ENCODE data around the gene L3MBTL3.
"Not testable (repeated sequence)": the region's sequence is repeated elsewhere in the genome, so short reads cannot be mapped to it uniquely, and the experiment has no call there.

L3MBTL3 gene

DNA sequence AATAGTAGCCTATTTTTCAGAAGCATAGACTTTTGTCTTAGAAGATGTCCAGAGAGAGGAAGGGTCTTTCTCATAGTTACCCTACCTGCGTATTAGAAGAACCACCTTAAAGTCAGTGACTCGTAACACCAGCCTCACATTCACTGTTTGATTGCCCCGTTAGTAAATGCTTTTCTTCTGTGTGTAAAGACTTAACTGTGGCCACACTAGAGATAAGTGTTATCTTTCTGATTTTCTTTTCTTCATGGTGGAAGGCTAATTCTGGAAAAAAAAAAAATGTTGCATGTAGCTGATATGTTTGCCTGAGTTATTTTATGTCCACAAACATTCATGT lies 120.5 kb downstream of the L3MBTL3 start:
- no peak for DNase-seq (ENCODE audit: low spot score)

DNA sequence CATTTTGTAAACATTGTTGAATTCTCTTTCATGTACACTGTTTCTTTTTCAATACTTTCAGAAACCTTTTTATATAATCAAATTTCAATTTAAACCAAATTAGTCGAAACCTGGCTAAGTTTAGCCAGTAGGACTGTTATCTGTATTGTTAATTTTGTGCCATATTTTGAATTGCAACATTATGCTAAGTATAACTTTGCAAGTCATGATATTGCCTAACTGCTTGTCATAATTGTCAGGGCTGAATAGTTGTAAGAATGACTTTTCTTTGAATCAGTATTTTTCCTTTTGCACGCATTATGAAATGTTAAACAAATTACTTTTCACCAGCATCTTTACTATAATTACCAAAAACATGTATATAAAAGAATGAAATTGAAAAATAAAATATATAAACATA lies 121.7 kb downstream of the L3MBTL3 start:
- DNase-seq (ENCODE audit: low spot score): no peak

DNA sequence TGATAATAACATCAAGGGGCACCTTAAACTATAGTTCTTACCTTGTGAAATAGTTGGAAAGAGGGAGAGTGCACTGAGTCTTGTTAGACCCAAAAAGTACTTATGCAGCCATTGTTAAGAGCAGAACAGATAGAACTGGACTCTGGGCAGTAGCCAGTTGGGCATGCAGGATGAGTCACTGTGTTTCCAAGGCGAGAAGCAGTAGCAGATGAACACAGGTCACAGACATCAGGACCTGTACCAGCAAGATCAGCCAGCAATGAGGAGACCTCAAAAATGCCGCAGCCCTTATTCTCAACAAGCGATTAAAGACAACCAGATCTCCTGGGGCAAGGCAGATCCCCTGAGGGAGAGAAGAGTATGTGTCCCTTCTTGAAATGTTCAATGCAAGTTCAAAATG lies 125.3 kb downstream of the L3MBTL3 start:
- DNase-seq (ENCODE audit: low spot score): no peak

DNA sequence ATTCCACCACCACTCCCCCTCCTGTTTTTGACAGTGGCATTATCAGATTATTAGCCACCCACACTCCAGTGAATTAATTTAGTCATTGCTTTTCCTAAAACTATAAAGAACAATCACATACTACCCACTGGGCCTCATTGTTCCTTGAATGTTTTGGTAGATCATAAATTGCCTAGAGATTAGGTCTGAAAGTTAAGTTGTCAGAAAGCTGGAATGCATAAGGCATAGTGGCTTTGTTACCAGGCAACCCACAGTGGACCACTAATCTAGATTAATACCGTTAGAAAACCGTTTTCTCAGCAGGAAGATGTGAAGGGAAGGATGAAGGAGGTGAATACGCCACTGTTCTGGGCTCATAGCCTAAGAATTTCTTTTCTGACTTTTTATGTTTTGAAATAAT lies 128.7 kb downstream of the L3MBTL3 start:
- no peak for DNase-seq (ENCODE audit: low spot score)

DNA sequence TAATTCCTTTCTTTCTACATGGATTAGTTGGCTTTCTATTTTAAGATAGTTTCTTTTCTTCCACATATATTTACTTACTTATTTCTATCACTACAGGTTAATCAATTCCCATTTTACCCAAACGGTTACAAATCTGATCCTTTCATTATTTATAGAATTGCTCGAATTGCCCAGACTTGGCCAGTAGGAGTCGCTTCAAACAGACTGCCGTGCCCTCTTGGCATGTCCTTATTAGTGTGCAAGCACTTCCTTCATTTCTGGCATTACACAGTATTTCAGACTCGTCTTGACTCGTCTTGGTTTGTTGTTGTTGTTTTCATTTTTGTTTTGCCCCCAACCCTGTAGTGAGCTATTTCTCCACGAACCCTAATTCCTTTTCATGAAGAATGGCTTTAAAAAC lies 129.8 kb downstream of the L3MBTL3 start:
- peak; percentile 35 for DNase-seq (ENCODE audit: low spot score)

DNA sequence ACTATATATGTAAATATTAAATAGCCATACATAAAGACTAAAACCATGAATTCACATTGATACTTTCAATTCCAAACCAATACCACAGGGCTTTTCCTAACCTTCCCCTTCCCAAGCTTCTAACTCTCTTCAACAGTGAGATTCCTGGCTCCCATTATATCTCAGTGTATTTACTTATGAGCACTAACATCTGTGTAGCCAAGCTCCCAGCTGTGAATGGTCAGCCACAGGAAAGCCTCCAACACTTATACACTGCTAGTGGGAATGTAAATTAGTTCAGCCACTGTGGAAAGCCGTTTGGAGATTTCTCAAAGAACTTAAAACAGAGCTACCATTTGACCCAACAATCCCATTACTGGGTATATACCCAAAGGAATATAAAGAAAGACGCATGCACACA lies 130.6 kb downstream of the L3MBTL3 start:
- DNase-seq (ENCODE audit: low spot score): not testable (repeated sequence)

DNA sequence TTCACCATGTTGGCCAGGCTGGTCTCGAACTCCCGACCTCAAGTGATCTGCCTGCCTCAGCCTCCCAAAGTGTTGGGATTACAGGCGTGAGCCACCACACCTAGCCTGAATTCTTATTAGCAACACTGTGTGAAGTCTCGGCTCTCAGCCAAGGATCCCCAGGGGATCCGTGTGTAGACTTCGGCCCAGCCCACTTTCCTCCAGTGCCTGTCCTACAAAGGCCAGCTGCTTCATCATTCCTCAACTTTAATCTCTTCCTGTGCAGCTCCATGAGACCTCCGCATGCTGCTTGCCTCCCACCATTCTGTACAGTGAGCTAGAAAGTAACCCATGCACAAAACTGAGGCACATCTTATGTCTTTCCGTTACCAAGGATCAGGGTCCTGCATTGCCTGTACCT lies 132.5 kb downstream of the L3MBTL3 start:
- DNase-seq (ENCODE audit: low spot score): no peak

DNA sequence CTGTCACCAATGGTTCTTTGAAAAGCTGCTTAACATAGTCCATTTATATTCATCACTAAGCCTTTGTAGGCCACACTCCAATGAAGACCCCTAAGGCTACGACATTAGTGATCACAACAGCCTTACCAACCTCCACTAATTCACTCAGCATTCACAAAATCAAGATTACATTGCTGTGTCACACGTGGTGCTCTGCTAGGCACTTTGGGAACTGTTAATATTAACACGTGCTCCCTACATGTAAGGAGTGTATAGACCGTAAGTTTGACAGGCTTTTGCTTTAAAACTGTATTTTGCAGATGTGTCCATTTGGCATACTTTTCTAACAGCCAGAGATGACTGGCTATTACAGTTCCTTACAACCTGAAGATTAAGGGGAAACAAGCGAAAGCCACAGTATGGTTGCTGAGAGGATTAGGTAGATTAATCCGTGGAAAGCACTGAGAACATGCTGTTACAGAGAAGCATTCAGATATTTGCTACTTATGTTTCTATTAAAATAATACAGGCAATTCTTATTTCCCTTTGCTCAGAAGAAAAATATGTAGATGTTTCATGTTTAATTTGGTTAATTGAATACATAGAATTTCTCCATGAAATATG lies 134.6 kb downstream of the L3MBTL3 start:
- DNase-seq (ENCODE audit: low spot score): no peak

DNA sequence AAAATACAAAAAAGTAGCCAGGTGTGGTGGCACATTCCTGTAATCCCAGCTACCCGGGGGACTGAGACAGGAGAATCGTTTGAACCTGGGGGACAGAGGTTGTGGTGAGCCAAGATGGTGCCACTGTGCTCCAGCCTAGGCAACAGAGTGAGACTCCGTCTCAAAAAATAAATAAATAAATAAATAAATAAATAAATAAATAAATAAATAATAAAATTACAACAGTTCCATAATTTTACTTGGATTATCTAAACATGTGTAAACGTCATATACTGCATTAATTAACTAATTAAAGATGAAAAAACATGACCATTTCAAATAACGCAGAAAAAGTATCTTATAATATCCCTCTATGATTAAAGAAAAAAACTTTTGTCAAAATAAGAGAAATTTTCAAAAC lies 138.5 kb downstream of the L3MBTL3 start:
- no peak for DNase-seq (ENCODE audit: low spot score)

DNA sequence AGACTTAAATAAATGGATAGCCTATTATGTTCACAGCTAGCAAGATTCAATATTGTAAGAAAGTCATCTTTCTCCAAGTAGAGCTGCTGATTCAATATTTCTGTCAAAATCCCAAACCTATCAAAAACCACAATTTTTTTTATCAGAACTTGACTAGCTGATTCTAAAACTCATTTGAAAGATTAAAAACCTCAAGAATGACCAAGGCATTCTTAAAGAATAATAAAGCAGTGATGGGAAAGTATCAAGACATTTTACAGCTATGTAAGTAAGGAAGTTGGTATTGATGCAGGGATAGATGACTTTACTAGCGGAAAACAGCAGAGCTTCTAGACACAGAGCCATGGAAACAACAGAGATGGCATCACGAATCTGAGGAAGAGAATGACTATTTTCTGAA lies 139.7 kb downstream of the L3MBTL3 start:
- DNase-seq (ENCODE audit: low spot score): no peak

DNA sequence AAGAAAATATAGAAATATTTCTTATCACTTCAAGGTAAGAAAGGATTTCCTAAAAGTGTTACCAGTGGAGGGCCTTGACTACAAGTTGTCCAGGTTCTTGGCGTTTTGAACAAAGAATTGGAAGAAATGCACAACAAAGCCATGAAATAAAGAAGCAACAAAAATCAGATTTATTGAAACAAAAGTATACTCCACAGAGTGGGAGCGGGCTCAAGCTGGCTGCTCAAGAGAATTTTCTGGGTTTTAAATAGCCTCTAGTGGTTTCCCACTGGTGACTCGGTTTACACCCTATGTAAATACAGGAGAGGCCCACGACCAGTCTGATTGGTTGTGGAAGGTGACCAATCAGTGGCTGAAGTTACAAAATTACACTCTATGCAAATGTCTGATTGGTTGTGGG lies 140.2 kb downstream of the L3MBTL3 start:
- DNase-seq (ENCODE audit: low spot score): no peak

DNA sequence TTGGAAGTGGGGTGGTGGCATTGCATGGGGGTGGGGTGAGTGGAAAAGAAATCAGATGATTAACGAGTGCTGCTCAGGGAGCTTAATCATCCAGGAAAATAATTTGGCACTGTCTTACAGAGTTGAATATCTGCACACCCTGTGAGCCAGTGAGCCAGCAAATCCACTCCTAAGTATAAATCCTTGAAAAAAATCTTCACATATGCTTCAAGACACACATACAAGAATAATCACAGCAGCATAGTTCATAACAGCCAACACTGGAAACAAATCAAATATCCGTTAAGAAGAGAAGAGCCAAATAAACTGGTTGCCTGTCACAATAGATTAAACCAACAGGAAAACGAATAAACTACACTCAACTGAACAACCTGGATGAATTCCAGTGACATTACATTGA lies 141.6 kb downstream of the L3MBTL3 start:
- no peak for DNase-seq (ENCODE audit: low spot score)

DNA sequence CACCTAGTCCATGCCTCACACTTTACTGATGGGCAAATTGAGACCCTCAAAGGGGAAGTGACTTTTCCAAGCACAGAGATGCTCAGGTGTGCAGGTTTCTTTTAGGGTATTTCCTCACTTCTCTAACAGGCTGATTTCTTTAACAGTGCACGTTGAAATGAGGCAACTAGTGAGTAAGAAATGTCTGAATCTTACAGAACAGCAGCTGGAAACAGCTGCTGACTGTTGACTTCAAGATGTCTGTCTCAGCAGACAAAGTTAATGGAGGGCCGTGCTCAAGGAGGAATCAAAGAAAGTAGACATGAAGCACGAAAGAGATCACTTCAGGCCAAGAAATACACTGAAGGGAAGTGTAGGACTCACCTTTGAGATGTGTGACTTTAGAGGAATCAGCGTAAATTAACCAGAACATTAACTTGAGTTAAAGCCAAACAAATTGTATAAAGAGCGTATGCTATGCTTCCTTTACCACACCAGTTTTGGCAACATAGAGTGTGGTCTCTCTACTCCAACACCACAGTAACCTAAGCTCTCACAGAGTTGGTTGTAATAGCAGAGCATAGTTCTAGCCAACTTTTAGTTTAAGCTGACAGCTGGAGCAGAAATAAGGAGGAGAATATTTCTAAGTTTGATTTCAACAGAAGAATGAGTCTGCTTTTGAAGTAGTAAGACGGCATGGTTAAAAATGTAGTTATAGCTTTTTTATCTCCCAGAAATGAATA lies 143.5 kb downstream of the L3MBTL3 start:
- DNase-seq (ENCODE audit: low spot score): no peak

DNA sequence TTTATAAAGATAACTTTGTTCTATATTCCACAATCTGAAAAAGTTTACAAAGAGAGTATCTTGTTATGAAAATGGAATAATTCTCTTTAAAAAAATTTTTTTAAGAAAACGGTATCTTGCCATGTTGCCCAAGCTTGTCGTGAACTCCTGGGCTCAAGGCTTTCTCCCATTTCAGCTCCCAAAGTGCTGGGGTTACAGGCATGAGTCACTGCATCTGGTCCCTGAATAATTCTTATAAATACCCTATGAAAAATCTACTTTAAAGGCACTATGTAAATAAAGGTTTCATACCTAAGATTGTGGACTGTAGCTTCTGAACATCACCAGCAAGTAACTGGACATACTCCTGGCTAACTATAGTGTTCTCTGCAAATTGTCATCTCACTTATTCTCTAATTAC lies 144.0 kb downstream of the L3MBTL3 start:
- DNase-seq (ENCODE audit: low spot score): no peak

DNA sequence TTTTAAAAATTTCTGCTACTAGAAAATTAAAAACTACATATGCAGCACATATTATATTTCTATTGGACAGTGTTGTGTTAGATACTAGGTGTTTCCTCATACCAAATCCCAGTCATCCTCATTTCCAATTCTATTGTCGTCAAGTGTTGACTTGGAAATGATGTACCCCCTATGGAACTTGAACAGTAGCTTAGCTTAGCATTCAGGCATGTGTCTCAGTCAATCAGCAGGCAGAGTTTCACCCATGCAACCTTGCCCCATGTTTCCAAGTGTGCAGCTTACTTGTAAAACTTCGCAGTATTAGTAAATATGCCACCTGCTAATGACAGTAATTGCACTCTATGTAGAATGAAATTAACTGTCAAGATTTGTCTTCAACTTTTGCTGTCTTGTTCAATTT lies 144.9 kb downstream of the L3MBTL3 start:
- no peak for DNase-seq (ENCODE audit: low spot score)

DNA sequence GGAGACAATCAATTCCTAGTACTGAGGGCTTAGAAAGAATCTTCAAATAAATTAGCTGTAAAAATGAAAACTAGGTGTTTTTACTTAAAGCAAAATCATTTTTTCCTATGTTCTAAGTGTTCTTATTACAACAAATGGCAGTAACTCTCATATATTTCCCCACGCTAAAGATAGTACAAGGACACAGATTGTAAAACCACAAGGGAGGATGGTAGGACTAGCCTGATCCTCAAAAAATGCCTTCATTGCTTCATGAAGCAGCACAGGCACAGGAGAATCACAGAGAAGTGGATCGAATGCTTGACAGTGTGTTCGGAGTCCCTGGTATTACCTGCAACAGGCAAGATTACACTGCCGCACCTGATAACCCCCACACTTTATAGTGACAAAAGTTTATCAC lies 145.9 kb downstream of the L3MBTL3 start:
- DNase-seq (ENCODE audit: low spot score): no peak

DNA sequence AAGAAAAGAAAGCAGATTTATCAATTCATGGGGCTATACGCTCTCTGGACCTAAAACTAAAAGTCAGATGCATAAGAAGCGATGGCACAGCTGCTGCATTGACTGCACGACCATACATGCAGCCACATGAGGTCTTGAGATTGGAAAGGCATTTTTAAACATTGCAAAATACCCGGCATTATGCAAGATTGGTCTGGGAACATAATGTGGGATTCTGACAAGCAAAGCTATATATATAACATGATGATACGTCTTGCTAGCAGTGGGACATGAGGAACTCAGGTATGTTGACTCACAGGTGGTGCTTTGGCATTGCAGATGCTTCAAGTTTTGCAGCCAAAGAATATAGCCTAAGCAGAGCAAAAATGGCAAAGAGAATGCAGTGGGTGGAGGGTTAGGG lies 149.3 kb downstream of the L3MBTL3 start:
- no peak for DNase-seq (ENCODE audit: low spot score)

DNA sequence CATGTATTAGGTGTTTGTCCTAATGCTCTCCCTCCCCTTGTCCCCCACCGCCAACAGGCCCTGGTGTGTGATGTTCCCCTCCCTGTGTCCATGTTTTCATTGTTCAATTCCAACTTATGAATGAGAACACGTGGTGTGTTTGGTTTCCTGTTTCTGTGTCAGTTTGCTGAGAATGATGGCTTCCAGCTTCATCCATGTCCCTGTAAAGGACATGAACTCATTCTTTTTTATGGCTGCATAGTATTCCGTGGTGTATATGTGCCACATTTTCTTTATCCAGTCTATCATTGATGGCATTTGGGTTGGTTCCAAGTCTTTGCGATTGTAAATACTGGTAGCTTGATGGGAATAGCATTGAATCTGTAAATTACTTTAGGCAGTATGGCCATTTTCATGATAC lies 151.8 kb downstream of the L3MBTL3 start:
- not testable (repeated sequence) for DNase-seq (ENCODE audit: low spot score)

DNA sequence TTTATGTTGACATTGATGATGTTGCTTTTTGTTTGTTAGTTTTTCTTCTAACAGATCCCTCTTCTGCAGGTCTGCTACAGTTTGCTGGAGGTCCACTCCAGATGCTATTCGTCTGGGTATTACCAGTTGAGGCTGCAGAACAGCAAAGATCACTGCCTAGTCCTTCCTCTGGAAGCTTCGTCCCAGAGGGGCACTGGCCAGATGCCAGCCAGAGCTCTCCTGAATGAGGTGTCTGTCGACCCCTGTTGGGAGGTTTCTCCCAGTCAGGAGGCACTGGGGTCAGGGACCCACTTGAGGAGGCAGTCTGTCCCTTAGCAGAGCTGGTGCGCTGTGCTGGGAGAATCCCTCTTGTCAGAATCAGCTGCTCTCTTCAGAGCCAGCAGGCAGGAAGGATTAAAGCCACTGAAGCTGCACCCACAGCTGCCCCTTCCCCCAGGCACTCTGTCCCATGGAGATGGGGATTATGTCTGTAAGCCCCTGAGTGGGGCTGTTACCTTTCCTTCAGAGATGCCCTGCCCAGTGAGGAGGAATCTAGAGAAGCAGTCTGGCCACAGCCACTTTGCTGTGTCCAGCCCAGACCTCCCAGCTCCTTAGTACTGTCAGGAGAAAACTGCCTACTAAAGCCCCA lies 155.1 kb downstream of the L3MBTL3 start:
- DNase-seq (ENCODE audit: low spot score): not testable (repeated sequence)

DNA sequence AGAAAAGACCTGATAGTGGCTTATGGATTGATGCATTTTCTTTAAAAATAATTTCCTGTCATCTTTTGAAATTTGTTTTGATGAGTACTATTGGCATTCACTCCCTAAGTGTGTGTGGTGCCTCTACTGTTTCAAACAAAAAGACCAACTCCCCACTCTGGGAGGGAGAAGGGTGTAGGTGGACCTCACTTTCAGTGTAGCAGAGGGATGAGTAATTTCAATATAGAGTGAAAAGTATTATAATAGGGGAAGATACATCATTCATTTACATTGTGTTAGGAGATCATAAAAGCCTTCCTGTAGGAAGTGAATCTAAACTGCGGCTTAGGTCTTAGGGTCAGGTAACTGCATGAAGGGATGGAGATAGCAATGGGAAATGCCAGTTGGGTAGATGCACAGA lies 158.0 kb downstream of the L3MBTL3 start:
- DNase-seq (ENCODE audit: low spot score): no peak

DNA sequence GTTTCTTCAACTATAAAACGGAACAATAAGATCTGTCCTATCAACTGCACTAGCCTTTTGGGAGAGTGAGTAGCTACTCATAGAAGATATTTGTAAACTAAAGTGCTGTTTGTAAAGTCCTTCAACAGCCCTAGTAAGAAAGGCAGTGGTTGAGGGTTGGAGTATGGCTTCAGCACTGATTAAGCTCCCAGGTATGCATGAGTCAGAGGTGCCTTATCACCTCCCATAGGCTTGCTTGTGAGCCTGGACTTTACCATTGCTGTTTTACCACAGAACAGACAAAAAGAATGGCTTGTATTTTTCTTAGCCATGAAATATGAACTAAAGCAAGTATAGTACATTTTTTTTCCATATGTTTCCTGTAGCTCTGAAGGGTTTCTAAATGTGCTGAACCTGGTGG lies 160.3 kb downstream of the L3MBTL3 start:
- DNase-seq (ENCODE audit: low spot score): peak; percentile 24

DNA sequence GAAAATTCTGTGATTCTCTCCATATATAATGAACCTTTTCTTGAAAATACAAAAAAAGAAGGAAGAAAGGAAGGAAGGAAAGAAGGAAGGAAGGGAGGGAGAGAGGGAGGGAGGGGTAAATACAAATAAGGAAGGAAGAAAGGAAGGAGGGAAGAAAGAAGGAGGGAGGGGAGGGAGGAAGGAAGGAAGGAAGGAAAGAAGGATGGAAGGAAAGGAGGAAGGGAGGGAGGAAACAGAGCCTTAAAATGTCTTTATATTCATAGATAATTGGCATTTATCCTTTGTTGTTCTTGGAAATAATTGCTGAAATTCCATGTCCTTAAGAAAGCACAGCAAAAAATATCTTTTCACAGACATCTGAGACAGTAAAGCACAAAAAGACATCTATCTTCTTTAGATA lies 164.1 kb downstream of the L3MBTL3 start:
- no peak for DNase-seq (ENCODE audit: low spot score)

DNA sequence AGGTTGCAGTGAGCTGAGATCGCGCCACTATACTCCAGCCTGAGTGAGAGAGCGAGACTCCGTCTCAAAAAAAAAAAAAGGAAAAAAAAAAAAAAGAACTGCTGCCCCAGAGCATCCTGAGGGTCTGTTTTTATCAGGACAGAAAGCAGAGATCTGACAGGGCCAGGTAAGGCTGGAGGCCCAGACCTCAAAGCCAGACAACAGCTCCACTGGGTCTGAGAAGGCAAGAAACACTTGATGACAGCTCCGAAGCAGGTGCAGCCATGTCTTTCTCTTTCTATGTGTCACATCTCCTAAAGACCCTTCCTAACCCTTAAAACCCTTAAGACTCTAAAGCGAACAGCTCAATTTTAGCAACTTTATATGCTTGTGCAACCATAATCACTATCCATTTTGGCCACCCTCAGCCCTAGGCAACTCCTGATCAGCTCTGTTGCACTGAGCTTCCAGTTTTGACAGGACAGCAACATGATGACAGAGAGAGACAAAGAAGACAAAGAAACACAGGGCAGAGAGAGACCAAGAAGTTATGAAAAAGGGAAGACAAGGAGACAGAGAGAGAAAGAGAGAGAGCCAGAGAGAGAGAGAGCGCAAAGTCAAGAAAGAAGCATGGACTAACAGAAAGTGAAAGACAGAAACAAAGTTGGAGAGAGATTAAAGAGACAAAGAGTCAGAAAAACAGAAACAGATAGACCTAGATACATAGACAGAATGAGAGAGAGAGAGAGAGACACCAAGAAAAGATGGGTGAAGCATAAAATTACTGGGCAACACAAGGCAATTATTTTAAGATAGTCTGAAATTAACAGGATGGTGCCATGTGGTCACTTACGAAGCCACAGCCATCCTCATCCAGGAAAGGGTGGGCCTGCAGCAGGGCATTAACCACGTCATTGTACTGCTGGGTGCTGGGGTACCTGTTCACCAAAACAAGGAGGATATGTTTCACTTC lies 165.2 kb downstream of the L3MBTL3 start:
- DNase-seq (ENCODE audit: low spot score): no peak
